HS-27A (cell line): ENCODE measurements around the gene MYCN.
"Not testable (repeated sequence)": the region's sequence is repeated elsewhere in the genome, so short reads cannot be mapped to it uniquely, and the experiment has no call there.

Experiments used
- DNase-seq: peaks from one replicate; pipeline ENCODE4 v3.0.0-alpha.2; 2012; ENCODE audit warnings: low read depth, missing footprints

Gene MYCN

GRCh38 chr2:15907461-15908324 is 32.7 kb upstream of the MYCN start:
- DNase-seq: no peak

- DNase-seq: no peak
These were observed 32.0 kb upstream of the MYCN start for GRCh38 chr2:15908371-15908770.

GRCh38 chr2:15909157-15909556 is 31.2 kb upstream of the MYCN start:
- no peak for DNase-seq

- no peak for DNase-seq
These were observed 30.6 kb upstream of the MYCN start for GRCh38 chr2:15909736-15910135.

- DNase-seq: not testable (repeated sequence)
These were observed 29.1 kb upstream of the MYCN start for GRCh38 chr2:15911270-15911669.

- DNase-seq: no peak
These were observed 28.7 kb upstream of the MYCN start for GRCh38 chr2:15911686-15912085.

- DNase-seq: no peak
These were observed 28.1 kb upstream of the MYCN start for GRCh38 chr2:15912203-15912602.

- DNase-seq: no peak
These were observed 27.2 kb upstream of the MYCN start for GRCh38 chr2:15913146-15913545.

GRCh38 chr2:15914596-15915385 is 25.6 kb upstream of the MYCN start:
- no peak for DNase-seq

GRCh38 chr2:15915546-15915945 is 24.8 kb upstream of the MYCN start:
- DNase-seq: not testable (repeated sequence)

- DNase-seq: no peak
These were observed 24.0 kb upstream of the MYCN start for GRCh38 chr2:15916336-15916735.

GRCh38 chr2:15918761-15919356 is 21.5 kb upstream of the MYCN start:
- DNase-seq: no peak

- DNase-seq: no peak
These were observed 20.5 kb upstream of the MYCN start for GRCh38 chr2:15919716-15920434.

- DNase-seq: no peak
These were observed 19.7 kb upstream of the MYCN start for GRCh38 chr2:15920696-15921095.

GRCh38 chr2:15923597-15923996 is 16.8 kb upstream of the MYCN start:
- no peak for DNase-seq

- DNase-seq: no peak
These were observed 14.5 kb upstream of the MYCN start for GRCh38 chr2:15925819-15926218.

GRCh38 chr2:15926252-15926651 is 14.1 kb upstream of the MYCN start:
- DNase-seq: no peak

- DNase-seq: no peak
These were observed 12.7 kb upstream of the MYCN start for GRCh38 chr2:15927551-15928218.

- DNase-seq: not testable (repeated sequence)
These were observed 11.3 kb upstream of the MYCN start for GRCh38 chr2:15929008-15929407.

- no peak for DNase-seq
These were observed 10.5 kb upstream of the MYCN start for GRCh38 chr2:15929861-15930260.

GRCh38 chr2:15930589-15931318 is 9.6 kb upstream of the MYCN start:
- DNase-seq: no peak
